K562 (cell line): ENCODE measurements around the gene CNTRL. TPM values are rescaled to one million over a fixed set of nuclear protein-coding genes. Genes with fewer than 3 reads are reported as not detected.

ENCODE experiments used
- ATAC-seq: fragments of 200-7000 bp; cut with Tn5 transposase; 3 replicates; pipeline ENCODE4 v1.9.1; 2020; ENCODE audit warnings: moderate library complexity
- BruUV-seq: library from RNA; stranded (reverse); fragments of 400-500 nt; replicated peaks from 2 replicates; lab custom pipeline; 2021; lab: Mats Ljungman, UMichigan
- CTCF ChIA-PET: fragments of 300-600 bp; formaldehyde crosslinking; extraction: SDS; loops from one replicate; lab custom pipeline; 2021; ENCODE audit warnings: low intra/inter-chr PET ratio; lab: Yijun Ruan, JAX
- POLR2A ChIA-PET: fragments of 300-600, 350-650 bp; sonication (Branson Sonifier 250); formaldehyde crosslinking; extraction: SDS; loops from one replicate; lab custom pipeline; 2021; ENCODE audit warnings: antibody characterized with exemption, inconsistent platforms; lab: Yijun Ruan, JAX
- DNase-seq, 4 experiments: peaks; one replicate each; pipeline versions ENCODE4 v3.0.0 to v3.0.0-alpha.2; 2011 to 2018; ENCODE audit warnings: low spot score in 3 of 4, mixed read lengths in 3 of 4; ENCODE audit errors: extremely low read depth in 1 of 4
- FAIRE-seq: peaks from 2 replicates; lab custom pipeline; 2011; peaks lifted over from hg19 to GRCh38; lab: Jason Lieb, UNC
- H2AFZ ChIP-seq: 2 replicates; pipeline ENCODE4 v1.6.0; 2011; ENCODE audit warnings: low read depth, low read length, control low read depth, inconsistent platforms
- H3K27ac ChIP-seq: fragments of 200-600 bp; 3 replicates; pipeline ENCODE4 v1.8.0; 2011; ENCODE audit warnings: low read depth, mild to moderate bottlenecking, control low read depth, inconsistent platforms, low read length, moderate library complexity, mixed read lengths; ENCODE audit errors: extremely low read depth
- H3K27me3 ChIP-seq, 2 experiments: fragments of 300-600 bp in 1 of 2; 2 replicates in 1 of 2; 3 replicates in 1 of 2; pipeline versions ENCODE4 v1.6.0 to v1.8.0; 2011; ENCODE audit warnings: inconsistent platforms in 2 of 2, low read length in 2 of 2, mild to moderate bottlenecking in 1 of 2, mixed read lengths in 1 of 2, moderate library complexity in 1 of 2; ENCODE audit not compliant: control insufficient read depth in 2 of 2, insufficient read depth in 2 of 2
- H3K36me3 ChIP-seq: fragments of 300-600 bp; 3 replicates; pipeline ENCODE4 v1.8.0; 2011; ENCODE audit warnings: mild to moderate bottlenecking, low read length, inconsistent platforms; ENCODE audit not compliant: control insufficient read depth, insufficient read depth
- H3K4me1 ChIP-seq, 2 experiments: fragments of 200-600 bp in 1 of 2; replicated peaks in 1 of 2; 2 replicates in 1 of 2; 3 replicates in 1 of 2; pipeline versions ENCODE4 v1.5.1 to v1.8.0; 2011; ENCODE audit warnings: inconsistent platforms in 2 of 2, low read length in 2 of 2, mild to moderate bottlenecking in 1 of 2, mixed read lengths in 1 of 2, moderate library complexity in 1 of 2; ENCODE audit not compliant: control insufficient read depth in 2 of 2, insufficient read depth in 2 of 2
- H3K4me2 ChIP-seq: 2 replicates; pipeline ENCODE4 v1.6.1; 2011; ENCODE audit warnings: low read length, control low read depth, inconsistent platforms, mixed read lengths; ENCODE audit not compliant: insufficient read depth
- H3K4me3 ChIP-seq: fragments of 200-600 bp; sonication (generic), shearing (Covaris generic); 2 replicates; pipeline ENCODE4 v1.5.1; 2016; ENCODE audit warnings: control low read depth, inconsistent platforms
- H3K79me2 ChIP-seq: fragments of 200-600 bp; 3 replicates; pipeline ENCODE4 v1.8.0; 2011; ENCODE audit warnings: low read length, inconsistent platforms; ENCODE audit not compliant: control insufficient read depth, insufficient read depth
- H3K9ac ChIP-seq, 2 experiments: 2 replicates each; pipeline versions ENCODE4 v1.6.0 to v1.6.1; 2011; ENCODE audit warnings: low read depth in 2 of 2, low read length in 2 of 2, control low read depth in 1 of 2, inconsistent platforms in 1 of 2, mild to moderate bottlenecking in 1 of 2, mixed read lengths in 1 of 2; ENCODE audit not compliant: insufficient read depth in 1 of 2
- H3K9me1 ChIP-seq: one replicate; pipeline ENCODE4 v1.6.0; 2011; ENCODE audit warnings: inconsistent platforms, mild to moderate bottlenecking, low read length, moderate library complexity; ENCODE audit not compliant: control insufficient read depth, insufficient read depth
- H3K9me3 ChIP-seq: replicated peaks from 2 replicates; pipeline ENCODE4 v1.5.1; 2011; ENCODE audit warnings: low read depth, low read length, inconsistent platforms; ENCODE audit not compliant: control insufficient read depth, insufficient read depth
- H4K20me1 ChIP-seq: replicated peaks from 2 replicates; pipeline ENCODE4 v1.6.1; 2011; ENCODE audit warnings: low read length, inconsistent platforms, mixed read lengths; ENCODE audit not compliant: control insufficient read depth, insufficient read depth
- HOXB6 ChIP-seq: fragments of 250-450 bp; sonication (Bioruptor Pico); IDR thresholded peaks from 2 replicates; pipeline ENCODE4 v1.5.1; 2022; ENCODE audit warnings: mild to moderate bottlenecking, borderline replicate concordance
- MEIS2 ChIP-seq: fragments of 450-650 bp; IDR thresholded peaks from 2 replicates; pipeline ENCODE4 v1.6.1; 2014; ENCODE audit warnings: mild to moderate bottlenecking; ENCODE audit not compliant: partially characterized antibody
- OTX1 ChIP-seq: fragments of 450-650 bp; formaldehyde crosslinking; IDR thresholded peaks from 2 replicates; pipeline ENCODE4 v1.4.0; 2022; ENCODE audit warnings: mild to moderate bottlenecking
- ZEB2 ChIP-seq: fragments of 450-650 bp; IDR thresholded peaks from 2 replicates; pipeline ENCODE4 v1.6.1; 2016
- in situ Hi-C: fragments of 300-500 bp; cut with MboI; formaldehyde crosslinking; loops from 4 replicates; pipeline ENCODE4 v1.15.0; 2018; ENCODE audit warnings: inconsistent platforms, mixed read lengths
- intact Hi-C: fragments of 100-400 bp; cut with micrococcal nuclease; formaldehyde crosslinking; loops from 2 replicates; pipeline ENCODE4 v1.14.2; 2022
- polyA plus RNA-seq, 8 experiments: library from polyadenylated mRNA; depleted of rRNA in 4 of 8; stranded (reverse) in 5 of 8; unstranded in 3 of 8; fragments of >200 nt; fragmentation: Nextera tagmentation in 2 of 8; fragmentation: Illumina TruSeq in 1 of 8; extraction: Ambion mirVana in 2 of 8; extraction: Trizol in 1 of 8; gene quantifications; 2 replicates each; pipeline versions ENCODE4 v1.2.1 to v1.2.3, GENCODE V29; 2011 to 2014; ENCODE audit warnings: inconsistent platforms in 1 of 8, missing spikeins in 1 of 8
- total RNA-seq, 7 experiments: library from RNA; depleted of rRNA in 6 of 7; stranded (reverse); fragments of >200 nt in 6 of 7; fragmentation: Illumina TruSeq in 2 of 7; extraction: Trizol in 2 of 7; gene quantifications; 2 replicates each; pipeline versions ENCODE4 v1.2.1 to v1.2.3, GENCODE V29; 2011 to 2021; ENCODE audit warnings: low replicate concordance in 1 of 7
- TF ChIP-seq, protein P1 (sequence below), 2 experiments: fragments of 450-650 bp in 1 of 2; IDR thresholded peaks; 2 replicates each; pipeline ENCODE4 v1.6.1; 2011 to 2017; ENCODE audit warnings: low read depth in 2 of 2, antibody characterized with exemption in 1 of 2, borderline replicate concordance in 1 of 2, low read length in 1 of 2, mild to moderate bottlenecking in 1 of 2, mixed read lengths in 1 of 2; ENCODE audit not compliant: control insufficient read depth in 1 of 2
- TF ChIP-seq, protein P2 (sequence below), 2 experiments: fragments of 450-650 bp in 1 of 2; sonication (generic) in 1 of 2; formaldehyde crosslinking in 1 of 2; IDR thresholded peaks; 2 replicates each; pipeline versions ENCODE4 v1.7.1 to v1.9.0; 2016 to 2022; ENCODE audit warnings: inconsistent platforms in 1 of 2, mild to moderate bottlenecking in 1 of 2, missing genetic modification reagents in 1 of 2

CNTRL gene
- total and polyA plus RNA-seq, 9 of the 15 experiments (the other 6 are each of a cell fraction or from before 2014, with no cell fraction given), result 9.2 to 28.9 (median 20.5) TPM

DNA sequence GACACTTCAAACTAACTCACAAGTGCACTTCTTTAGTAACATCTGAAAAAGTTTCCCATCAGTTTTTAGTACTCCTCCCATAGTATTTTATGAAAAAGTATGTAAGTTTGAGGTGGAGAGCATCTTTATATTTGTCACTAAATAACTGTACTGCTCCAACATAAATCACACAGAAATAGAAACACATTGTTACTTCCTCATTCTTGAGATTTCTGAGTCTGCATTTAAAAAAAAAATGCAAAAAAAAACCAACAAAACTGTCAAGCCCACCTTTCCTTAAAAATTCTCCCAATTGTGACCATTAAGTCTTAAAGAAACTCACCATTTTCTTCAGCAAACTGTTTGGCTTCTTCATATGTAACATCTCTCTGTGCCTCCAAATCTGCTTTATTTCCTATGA, 108.2 kb downstream of the CNTRL start:
- Histone ChIP-seq H3K9me3 (no peaks in the 10 kb centered on the region), H3K9ac (no peak overlapping the region), H4K20me1 (no peaks in the 10 kb centered on the region), H3K27ac (no peak overlapping the region), H3K4me3 (no peak overlapping the region), H3K4me1 (no peaks in the 10 kb centered on the region; a peak in 3 of 5 replicates), H3K36me3 (peaks cover 87% of the 10 kb centered on the region), H3K9me1 (no peaks in the 10 kb centered on the region), H3K27me3 (no peaks in the 10 kb centered on the region), H3K79me2 (peaks cover 47% of the 10 kb centered on the region), H3K4me2 (no peak overlapping the region), H2AFZ (no peak overlapping the region)
- POLR2A ChIA-PET, result interaction anchor here (0.6 kb wide), 1 partner anchor 11 kb away, joined by 3 read pairs; no protein-coding TSS in a partner anchor
- ATAC-seq (no peak), DNase-seq (no peak), FAIRE-seq (no peak)
- no TSS peak for BruUV-seq
- in situ Hi-C loops (no loop called here), intact Hi-C loops (no loop called here)
- TF ChIP-seq OTX1 (CRISPR knock-in tag) (no peak), ZEB2 (no peak), HOXB6 (CRISPR knock-in tag) (no peak), MEIS2 (peak; percentile 10)
- TF ChIP-seq, protein P1, sequence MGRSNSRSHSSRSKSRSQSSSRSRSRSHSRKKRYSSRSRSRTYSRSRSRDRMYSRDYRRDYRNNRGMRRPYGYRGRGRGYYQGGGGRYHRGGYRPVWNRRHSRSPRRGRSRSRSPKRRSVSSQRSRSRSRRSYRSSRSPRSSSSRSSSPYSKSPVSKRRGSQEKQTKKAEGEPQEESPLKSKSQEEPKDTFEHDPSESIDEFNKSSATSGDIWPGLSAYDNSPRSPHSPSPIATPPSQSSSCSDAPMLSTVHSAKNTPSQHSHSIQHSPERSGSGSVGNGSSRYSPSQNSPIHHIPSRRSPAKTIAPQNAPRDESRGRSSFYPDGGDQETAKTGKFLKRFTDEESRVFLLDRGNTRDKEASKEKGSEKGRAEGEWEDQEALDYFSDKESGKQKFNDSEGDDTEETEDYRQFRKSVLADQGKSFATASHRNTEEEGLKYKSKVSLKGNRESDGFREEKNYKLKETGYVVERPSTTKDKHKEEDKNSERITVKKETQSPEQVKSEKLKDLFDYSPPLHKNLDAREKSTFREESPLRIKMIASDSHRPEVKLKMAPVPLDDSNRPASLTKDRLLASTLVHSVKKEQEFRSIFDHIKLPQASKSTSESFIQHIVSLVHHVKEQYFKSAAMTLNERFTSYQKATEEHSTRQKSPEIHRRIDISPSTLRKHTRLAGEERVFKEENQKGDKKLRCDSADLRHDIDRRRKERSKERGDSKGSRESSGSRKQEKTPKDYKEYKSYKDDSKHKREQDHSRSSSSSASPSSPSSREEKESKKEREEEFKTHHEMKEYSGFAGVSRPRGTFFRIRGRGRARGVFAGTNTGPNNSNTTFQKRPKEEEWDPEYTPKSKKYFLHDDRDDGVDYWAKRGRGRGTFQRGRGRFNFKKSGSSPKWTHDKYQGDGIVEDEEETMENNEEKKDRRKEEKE (IDR thresholded peaks at IDR 0.05; ENCODE audit: borderline replicate concordance in 1 of 2, control insufficient read depth in 1 of 2, low read depth in 2 of 2, low read length in 1 of 2), result no peak
- TF ChIP-seq, protein P2, sequence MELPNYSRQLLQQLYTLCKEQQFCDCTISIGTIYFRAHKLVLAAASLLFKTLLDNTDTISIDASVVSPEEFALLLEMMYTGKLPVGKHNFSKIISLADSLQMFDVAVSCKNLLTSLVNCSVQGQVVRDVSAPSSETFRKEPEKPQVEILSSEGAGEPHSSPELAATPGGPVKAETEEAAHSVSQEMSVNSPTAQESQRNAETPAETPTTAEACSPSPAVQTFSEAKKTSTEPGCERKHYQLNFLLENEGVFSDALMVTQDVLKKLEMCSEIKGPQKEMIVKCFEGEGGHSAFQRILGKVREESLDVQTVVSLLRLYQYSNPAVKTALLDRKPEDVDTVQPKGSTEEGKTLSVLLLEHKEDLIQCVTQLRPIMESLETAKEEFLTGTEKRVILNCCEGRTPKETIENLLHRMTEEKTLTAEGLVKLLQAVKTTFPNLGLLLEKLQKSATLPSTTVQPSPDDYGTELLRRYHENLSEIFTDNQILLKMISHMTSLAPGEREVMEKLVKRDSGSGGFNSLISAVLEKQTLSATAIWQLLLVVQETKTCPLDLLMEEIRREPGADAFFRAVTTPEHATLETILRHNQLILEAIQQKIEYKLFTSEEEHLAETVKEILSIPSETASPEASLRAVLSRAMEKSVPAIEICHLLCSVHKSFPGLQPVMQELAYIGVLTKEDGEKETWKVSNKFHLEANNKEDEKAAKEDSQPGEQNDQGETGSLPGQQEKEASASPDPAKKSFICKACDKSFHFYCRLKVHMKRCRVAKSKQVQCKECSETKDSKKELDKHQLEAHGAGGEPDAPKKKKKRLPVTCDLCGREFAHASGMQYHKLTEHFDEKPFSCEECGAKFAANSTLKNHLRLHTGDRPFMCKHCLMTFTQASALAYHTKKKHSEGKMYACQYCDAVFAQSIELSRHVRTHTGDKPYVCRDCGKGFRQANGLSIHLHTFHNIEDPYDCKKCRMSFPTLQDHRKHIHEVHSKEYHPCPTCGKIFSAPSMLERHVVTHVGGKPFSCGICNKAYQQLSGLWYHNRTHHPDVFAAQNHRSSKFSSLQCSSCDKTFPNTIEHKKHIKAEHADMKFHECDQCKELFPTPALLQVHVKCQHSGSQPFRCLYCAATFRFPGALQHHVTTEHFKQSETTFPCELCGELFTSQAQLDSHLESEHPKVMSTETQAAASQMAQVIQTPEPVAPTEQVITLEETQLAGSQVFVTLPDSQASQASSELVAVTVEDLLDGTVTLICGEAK (IDR thresholded peaks at IDR 0.05), result no peak
- TF ChIP-seq, protein P2 (CRISPR knock-in tag; IDR thresholded peaks at IDR 0.05), result no peak
- CTCF ChIA-PET, result no interaction called here
